ENCODE results near the gene HTR4. TPM values are rescaled to one million over a fixed set of nuclear protein-coding genes. Genes with fewer than 3 reads are reported as not detected.

The HTR4 gene
- total RNA-seq, 2 donors from 2014 or later: not detected

GRCh38 chr5:148619484-148619883 is 34.8 kb downstream of the HTR4 start:
- H3K4me3 ChIP-seq (ENCODE audit: low read length): no peak overlapping the region
- no peak overlapping the region for H3K9ac ChIP-seq (ENCODE audit: extremely low read depth, low read length, poor library complexity, severe bottlenecking)
- no peaks in the 10 kb centered on the region for H3K36me3 ChIP-seq (ENCODE audit: control insufficient read depth, insufficient read depth, low read length)
- 75 to 88% methylated on average over 1 to 3 of the region's 3 CpGs for WGBS, 2 experiments (ENCODE audit: insufficient coverage in 1 of 2, insufficient read length in 1 of 2)
- no peak for TF ChIP-seq CTCF (conservative IDR thresholded peaks at IDR 0.05)
- no peaks in the 10 kb centered on the region for H3K4me1 Mint-ChIP-seq
- H3K4me1 ChIP-seq (ENCODE audit: control insufficient read depth, insufficient read depth, low read length): peaks cover 3% of the 10 kb centered on the region
- no peak overlapping the region for H3K27ac ChIP-seq (ENCODE audit: low read depth, low read length)
- H3K27me3 Mint-ChIP-seq (ENCODE audit: insufficient read depth): peaks cover 5% of the 10 kb centered on the region
- no peaks in the 10 kb centered on the region for H3K36me3 Mint-ChIP-seq (ENCODE audit: low read depth)
- H3K9me3 ChIP-seq (ENCODE audit: control insufficient read depth, low read length): no peaks in the 10 kb centered on the region
- no peaks in the 10 kb centered on the region for H3K9me3 Mint-ChIP-seq
- no peak overlapping the region for H3K4me3 Mint-ChIP-seq
- H3K27me3 ChIP-seq (ENCODE audit: control insufficient read depth, insufficient read depth, low read length, poor library complexity, severe bottlenecking): no peaks in the 10 kb centered on the region
- no peak for DNase-seq
- H3K27ac Mint-ChIP-seq: no peak overlapping the region

DNA sequence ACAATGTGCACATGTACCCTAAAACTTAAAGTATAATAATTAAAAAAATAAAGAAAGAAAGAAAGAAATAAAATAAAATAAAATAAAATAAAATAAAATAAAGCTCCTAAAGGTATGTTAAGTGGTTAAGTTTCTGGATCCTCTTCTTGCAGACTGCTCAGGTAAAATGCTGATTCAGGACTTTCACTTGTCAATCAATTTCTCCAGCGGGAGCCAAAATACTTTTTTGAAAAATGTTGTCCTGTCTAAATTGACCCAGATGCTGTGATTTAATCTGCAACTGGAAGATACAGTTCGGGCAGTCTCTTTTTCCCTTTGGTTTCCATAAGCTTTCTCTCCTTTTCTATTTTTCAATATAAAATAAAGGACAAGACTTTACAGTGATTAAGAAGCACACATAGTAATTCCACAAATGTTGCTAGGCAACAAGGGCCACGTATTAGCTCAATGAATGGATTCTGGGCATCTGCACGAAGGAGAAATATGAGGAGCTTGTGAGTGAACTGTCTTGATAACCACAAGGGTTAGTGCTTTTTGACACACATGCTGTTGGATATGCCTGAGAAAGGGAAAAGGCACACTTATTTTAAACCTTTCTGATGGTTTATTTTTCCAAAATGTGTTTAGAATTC is 38.6 kb downstream of the HTR4 start:
- H3K27ac Mint-ChIP-seq: no peak overlapping the region
- no peaks in the 10 kb centered on the region for H3K9me3 Mint-ChIP-seq
- no peaks in the 10 kb centered on the region for H3K4me1 Mint-ChIP-seq
- H3K9me3 ChIP-seq (ENCODE audit: control insufficient read depth, low read length): no peaks in the 10 kb centered on the region
- no peaks in the 10 kb centered on the region for H3K36me3 Mint-ChIP-seq (ENCODE audit: low read depth)
- no peaks in the 10 kb centered on the region for H3K27me3 ChIP-seq (ENCODE audit: control insufficient read depth, insufficient read depth, low read length, poor library complexity, severe bottlenecking)
- no peak for TF ChIP-seq CTCF (conservative IDR thresholded peaks at IDR 0.05)
- DNase-seq: no peak
- no peaks in the 10 kb centered on the region for H3K36me3 ChIP-seq (ENCODE audit: control insufficient read depth, insufficient read depth, low read length)
- H3K9ac ChIP-seq (ENCODE audit: extremely low read depth, low read length, poor library complexity, severe bottlenecking): no peak overlapping the region
- no peak overlapping the region for H3K4me3 Mint-ChIP-seq
- WGBS, 2 experiments (ENCODE audit: insufficient coverage in 1 of 2, insufficient read length in 1 of 2): 79 to 88% methylated on average over 4 of the region's 4 CpGs
- no peak overlapping the region for H3K27ac ChIP-seq (ENCODE audit: low read depth, low read length)
- peaks cover 3% of the 10 kb centered on the region for H3K4me1 ChIP-seq (ENCODE audit: control insufficient read depth, insufficient read depth, low read length)
- no peak overlapping the region for H3K4me3 ChIP-seq (ENCODE audit: low read length)
- H3K27me3 Mint-ChIP-seq (ENCODE audit: insufficient read depth): peaks cover 5% of the 10 kb centered on the region

DNA sequence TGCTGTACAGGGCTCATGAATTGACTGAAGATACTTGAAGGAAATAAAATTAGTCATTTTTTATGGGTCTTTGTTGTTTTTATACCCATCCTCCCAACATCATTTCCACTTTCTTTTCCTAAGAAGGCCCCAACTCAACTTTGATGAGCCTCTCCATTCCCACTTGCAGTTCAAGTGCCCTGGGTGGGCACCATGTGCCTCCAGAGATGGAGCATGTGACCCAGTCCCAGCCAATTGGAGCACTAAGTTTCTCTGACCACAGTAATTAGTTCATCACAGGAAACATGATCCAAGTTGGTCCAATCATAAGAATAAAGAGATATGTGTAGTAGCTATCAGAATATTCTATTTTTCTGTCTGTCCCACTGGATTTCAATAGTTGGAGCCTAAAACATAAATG is 46.9 kb downstream of the HTR4 start:
- Histone ChIP-seq H3K4me1 (ENCODE audit: control insufficient read depth, insufficient read depth, low read length) (no peaks in the 10 kb centered on the region), H3K4me3 (ENCODE audit: low read length) (no peak overlapping the region), H3K36me3 (ENCODE audit: control insufficient read depth, insufficient read depth, low read length) (no peaks in the 10 kb centered on the region), H3K9me3 (ENCODE audit: control insufficient read depth, low read length) (no peaks in the 10 kb centered on the region), H3K9ac (ENCODE audit: extremely low read depth, low read length, poor library complexity, severe bottlenecking) (no peak overlapping the region), H3K27me3 (ENCODE audit: control insufficient read depth, insufficient read depth, low read length, poor library complexity, severe bottlenecking) (no peaks in the 10 kb centered on the region), H3K27ac (ENCODE audit: low read depth, low read length) (no peak overlapping the region)
- no peak overlapping the region for H3K4me3 Mint-ChIP-seq
- no peaks in the 10 kb centered on the region for H3K36me3 Mint-ChIP-seq (ENCODE audit: low read depth)
- no peaks in the 10 kb centered on the region for H3K9me3 Mint-ChIP-seq
- H3K4me1 Mint-ChIP-seq: no peaks in the 10 kb centered on the region
- H3K27me3 Mint-ChIP-seq (ENCODE audit: insufficient read depth): no peaks in the 10 kb centered on the region
- TF ChIP-seq CTCF (conservative IDR thresholded peaks at IDR 0.05): no peak
- no peak for DNase-seq
- H3K27ac Mint-ChIP-seq: no peak overlapping the region

Data from endodermal cell (in vitro differentiated cells).